ENCODE measurements around the gene RMI1.

RMI1 gene

GRCh38 chr9:83959061-83959460 is 21.5 kb upstream of the RMI1 start:
- TF ChIP-seq CTCF (IDR thresholded peaks at IDR 0.05; ENCODE audit: low read depth, low read length), result no peak
- H3K4me3 ChIP-seq (ENCODE audit: low read depth, low read length), result no peak overlapping the region

- H3K4me3 ChIP-seq (ENCODE audit: low read depth, low read length), result no peak overlapping the region
- no peak for TF ChIP-seq CTCF (IDR thresholded peaks at IDR 0.05; ENCODE audit: low read depth, low read length)
Measured at GRCh38 chr9:83960991-83961390, 19.6 kb upstream of the RMI1 start.

GRCh38 chr9:83962165-83962564 is 18.4 kb upstream of the RMI1 start:
- H3K4me3 ChIP-seq (ENCODE audit: low read depth, low read length), result no peak overlapping the region
- TF ChIP-seq CTCF (IDR thresholded peaks at IDR 0.05; ENCODE audit: low read depth, low read length), result no peak

GRCh38 chr9:83964973-83965349 is 15.6 kb upstream of the RMI1 start:
- no peak for TF ChIP-seq CTCF (IDR thresholded peaks at IDR 0.05; ENCODE audit: low read depth, low read length)
- no peak overlapping the region for H3K4me3 ChIP-seq (ENCODE audit: low read depth, low read length)

- no peak overlapping the region for H3K4me3 ChIP-seq (ENCODE audit: low read depth, low read length)
- TF ChIP-seq CTCF (IDR thresholded peaks at IDR 0.05; ENCODE audit: low read depth, low read length), result no peak
Measured at GRCh38 chr9:83965350-83966208, 15.0 kb upstream of the RMI1 start.

GRCh38 chr9:83966209-83966582 is 14.4 kb upstream of the RMI1 start:
- no peak overlapping the region for H3K4me3 ChIP-seq (ENCODE audit: low read depth, low read length)
- TF ChIP-seq CTCF (IDR thresholded peaks at IDR 0.05; ENCODE audit: low read depth, low read length), result no peak

- H3K4me3 ChIP-seq (ENCODE audit: low read depth, low read length), result no peak overlapping the region
Measured at GRCh38 chr9:83967073-83967472, 13.5 kb upstream of the RMI1 start.

More at GRCh38 chr9:83967073-83967472, 13.5 kb upstream of the RMI1 start:
- TF ChIP-seq CTCF (IDR thresholded peaks at IDR 0.05; ENCODE audit: low read depth, low read length), result no peak
